BJ (cell line): ENCODE measurements around the gene SPSB4. TPM values are rescaled to one million over a fixed set of nuclear protein-coding genes. Genes with fewer than 3 reads are reported as not detected.

Source experiments
- CTCF ChIA-PET: fragments of 350-600 bp; formaldehyde crosslinking; extraction: SDS; loops from one replicate; lab custom pipeline; 2021; ENCODE audit warnings: antibody characterized with exemption, inconsistent platforms; lab: Yijun Ruan, JAX
- POLR2A ChIA-PET: fragments of 300-600 bp; sonication (Branson Sonifier 250); formaldehyde crosslinking; extraction: SDS; loops from one replicate; lab custom pipeline; 2021; ENCODE audit warnings: antibody characterized with exemption; lab: Charles Lee
- DNase-seq: peaks from one replicate; pipeline ENCODE4 v3.0.0-alpha.2; 2011; ENCODE audit warnings: low read depth
- H3K27me3 ChIP-seq: 2 replicates; pipeline ENCODE4 v1.6.0; 2011; ENCODE audit warnings: low read length; ENCODE audit not compliant: control insufficient read depth, insufficient read depth
- H3K36me3 ChIP-seq: 2 replicates; pipeline ENCODE4 v1.5.1; 2011; ENCODE audit warnings: low read length; ENCODE audit not compliant: control insufficient read depth, insufficient read depth
- H3K4me3 ChIP-seq: 2 replicates; pipeline ENCODE4 v1.5.1; 2011; ENCODE audit warnings: low read depth, mild to moderate bottlenecking, control low read depth, low read length
- CTCF ChIP-seq: IDR thresholded peaks from 2 replicates; pipeline ENCODE4 v1.5.1; 2011; ENCODE audit warnings: low read depth, mild to moderate bottlenecking, control low read depth, inconsistent platforms, low read length, moderate library complexity; ENCODE audit not compliant: insufficient read depth
- polyA plus RNA-seq: library from polyadenylated mRNA; depleted of rRNA; stranded (reverse); fragments of >200 nt; gene quantifications from 2 replicates; pipeline ENCODE4 v1.2.3, GENCODE V29; 2011

Gene SPSB4
- polyA plus RNA-seq, 1 experiment, result not detected

- no peak for TF ChIP-seq CTCF
- no peaks in the 10 kb centered on the region for H3K36me3 ChIP-seq
- POLR2A ChIA-PET, result no interaction called here
- CTCF ChIA-PET, result interaction anchor here (0.6 to 2.1 kb wide), 9 partner anchors 12 to 1122 kb away, joined by 3 to 9 read pairs (median 3); no protein-coding TSS in a partner anchor
- H3K4me3 ChIP-seq, result no peak overlapping the region
- no peaks in the 10 kb centered on the region; the same call in 1 of the 2 replicates for H3K27me3 ChIP-seq
- no peak for DNase-seq
Measured at GRCh38 chr3:141103067-141103466, 51.9 kb downstream of the SPSB4 start.

GRCh38 chr3:141103503-141103902, 52.4 kb downstream of the SPSB4 start:
- TF ChIP-seq CTCF, result no peak
- no peak for DNase-seq
- POLR2A ChIA-PET, result no interaction called here
- H3K36me3 ChIP-seq, result no peaks in the 10 kb centered on the region
- no peak overlapping the region for H3K4me3 ChIP-seq
- no peaks in the 10 kb centered on the region; the same call in 1 of the 2 replicates for H3K27me3 ChIP-seq
- CTCF ChIA-PET, result interaction anchor here (0.6 to 2.1 kb wide), 8 partner anchors 13 to 1123 kb away, joined by 3 to 9 read pairs (median 3); no protein-coding TSS in a partner anchor

- no peaks in the 10 kb centered on the region for H3K36me3 ChIP-seq
- POLR2A ChIA-PET, result no interaction called here
- no peak overlapping the region for H3K4me3 ChIP-seq
- no peak for TF ChIP-seq CTCF
- no peak for DNase-seq
- no peaks in the 10 kb centered on the region; the same call in 1 of the 2 replicates for H3K27me3 ChIP-seq
- CTCF ChIA-PET, result interaction anchor here (1.0 to 2.1 kb wide), 3 partner anchors 90 to 104 kb away, joined by 3 to 9 read pairs (median 9); no protein-coding TSS in a partner anchor
Measured at GRCh38 chr3:141104151-141104821, 53.1 kb downstream of the SPSB4 start.

- no peaks in the 10 kb centered on the region for H3K36me3 ChIP-seq
- H3K27me3 ChIP-seq, result no peaks in the 10 kb centered on the region; the same call in 1 of the 2 replicates
- no peak overlapping the region for H3K4me3 ChIP-seq
- ChIA-PET POLR2A (no interaction called here), CTCF (interaction anchor here (0.7 to 2.1 kb wide), 17 partner anchors 10 to 209 kb away, joined by 3 to 23 read pairs (median 3); no protein-coding TSS in a partner anchor)
- TF ChIP-seq CTCF, result peak; percentile 73
- DNase-seq, result peak; percentile 31
Measured at GRCh38 chr3:141105828-141106628, 54.9 kb downstream of the SPSB4 start.

GRCh38 chr3:141106842-141107241, 55.7 kb downstream of the SPSB4 start:
- DNase-seq, result no peak
- CTCF ChIA-PET, result interaction anchor here (1.2 to 2.1 kb wide), 3 partner anchors 43 to 108 kb away, joined by 3 to 23 read pairs (median 18); no protein-coding TSS in a partner anchor

More at GRCh38 chr3:141106842-141107241, 55.7 kb downstream of the SPSB4 start:
- no peak overlapping the region for H3K4me3 ChIP-seq
- TF ChIP-seq CTCF, result no peak
- POLR2A ChIA-PET, result no interaction called here
- H3K27me3 ChIP-seq, result no peaks in the 10 kb centered on the region; the same call in 1 of the 2 replicates
- no peaks in the 10 kb centered on the region for H3K36me3 ChIP-seq
